MG63 (cell line): Measurements from ENCODE around the gene CST5. TPM values are rescaled to one million over a fixed set of nuclear protein-coding genes. Genes with fewer than 3 reads are reported as not detected.
"Not testable (repeated sequence)": the region's sequence is repeated elsewhere in the genome, so short reads cannot be mapped to it uniquely, and the experiment has no call there.

Experiments used
- DNase-seq: peaks from one replicate; pipeline ENCODE4 v3.0.0-alpha.2; 2020
- H3K27me3 ChIP-seq: fragments of 250-450 bp; sonication (Bioruptor Pico); 2 replicates; pipeline ENCODE4 v1.5.1; 2020; ENCODE audit warnings: mild to moderate bottlenecking, moderate library complexity
- H3K36me3 ChIP-seq: fragments of 250-450 bp; sonication (Bioruptor Pico); 2 replicates; pipeline ENCODE4 v1.5.1; 2020; ENCODE audit warnings: mild to moderate bottlenecking, moderate library complexity
- H3K4me3 ChIP-seq: fragments of 250-450 bp; sonication (Bioruptor Pico); 2 replicates; pipeline ENCODE4 v1.5.1; 2020; ENCODE audit warnings: mild to moderate bottlenecking, moderate library complexity
- H3K9me3 ChIP-seq: fragments of 250-450 bp; sonication (Bioruptor Pico); 2 replicates; pipeline ENCODE4 v1.5.1; 2020; ENCODE audit warnings: mild to moderate bottlenecking, moderate library complexity
- total RNA-seq: library from RNA; depleted of rRNA; stranded (reverse); fragments of >200 nt; shearing (Covaris generic); gene quantifications from 2 replicates; pipeline ENCODE4 v1.2.3, GENCODE V29; 2014; ENCODE audit warnings: low replicate concordance

CST5 gene
- total RNA-seq, 1 experiment from 2014 or later = not detected

GRCh38 chr20:23910210-23910609 is 30.7 kb upstream of the CST5 start:
- no peaks in the 10 kb centered on the region for H3K9me3 ChIP-seq
- H3K27me3 ChIP-seq = no peaks in the 10 kb centered on the region
- H3K36me3 ChIP-seq = no peaks in the 10 kb centered on the region
- no peak for DNase-seq
- H3K4me3 ChIP-seq = no peak overlapping the region

- Histone ChIP-seq H3K36me3 (no peaks in the 10 kb centered on the region), H3K27me3 (no peaks in the 10 kb centered on the region), H3K4me3 (no peak overlapping the region), H3K9me3 (no peaks in the 10 kb centered on the region)
- DNase-seq = no peak
These were observed 29.8 kb upstream of the CST5 start for GRCh38 chr20:23909390-23909789.

GRCh38 chr20:23907579-23907978 is 28.0 kb upstream of the CST5 start:
- Histone ChIP-seq H3K4me3 (no peak overlapping the region), H3K27me3 (no peaks in the 10 kb centered on the region), H3K36me3 (no peaks in the 10 kb centered on the region), H3K9me3 (no peaks in the 10 kb centered on the region)
- DNase-seq = no peak

- H3K9me3 ChIP-seq, DNase-seq, H3K36me3 ChIP-seq, H3K27me3 ChIP-seq, H3K4me3 ChIP-seq: not testable (repeated sequence)
These were observed 22.8 kb upstream of the CST5 start for GRCh38 chr20:23902396-23902795.

GRCh38 chr20:23890867-23891266 is 11.3 kb upstream of the CST5 start:
- not testable (repeated sequence) for DNase-seq, H3K4me3 ChIP-seq, H3K9me3 ChIP-seq, H3K36me3 ChIP-seq, H3K27me3 ChIP-seq

GRCh38 chr20:23889775-23890187 is 10.2 kb upstream of the CST5 start:
- DNase-seq = peak; percentile 22
- no peaks in the 10 kb centered on the region for H3K36me3 ChIP-seq
- H3K4me3 ChIP-seq = no peak overlapping the region
- H3K27me3 ChIP-seq = no peaks in the 10 kb centered on the region
- H3K9me3 ChIP-seq = no peaks in the 10 kb centered on the region

- DNase-seq = no peak
- H3K4me3 ChIP-seq = no peak overlapping the region
- H3K27me3 ChIP-seq = no peaks in the 10 kb centered on the region
- H3K36me3 ChIP-seq = no peaks in the 10 kb centered on the region
- no peaks in the 10 kb centered on the region for H3K9me3 ChIP-seq
These were observed 8.3 kb upstream of the CST5 start for GRCh38 chr20:23887856-23888255.

- H3K36me3 ChIP-seq = no peaks in the 10 kb centered on the region
- DNase-seq = no peak
- H3K9me3 ChIP-seq = no peaks in the 10 kb centered on the region
- H3K4me3 ChIP-seq = no peak overlapping the region
- no peaks in the 10 kb centered on the region for H3K27me3 ChIP-seq
These were observed 5.2 kb upstream of the CST5 start for GRCh38 chr20:23884771-23885162.

- H3K36me3 ChIP-seq = no peaks in the 10 kb centered on the region
- no peak overlapping the region for H3K4me3 ChIP-seq
- no peaks in the 10 kb centered on the region for H3K27me3 ChIP-seq
- DNase-seq = no peak
- no peaks in the 10 kb centered on the region for H3K9me3 ChIP-seq
These were observed 4.7 kb upstream of the CST5 start for GRCh38 chr20:23884136-23884770.

GRCh38 chr20:23881371-23881770 is 1.8 kb upstream of the CST5 start:
- no peak for DNase-seq
- Histone ChIP-seq H3K36me3 (no peaks in the 10 kb centered on the region), H3K9me3 (no peaks in the 10 kb centered on the region), H3K27me3 (no peaks in the 10 kb centered on the region), H3K4me3 (no peak overlapping the region)

- Histone ChIP-seq H3K36me3 (no peaks in the 10 kb centered on the region), H3K27me3 (no peaks in the 10 kb centered on the region), H3K4me3 (no peak overlapping the region), H3K9me3 (no peaks in the 10 kb centered on the region)
- DNase-seq = no peak
These were observed 869 bp upstream of the CST5 start for GRCh38 chr20:23880417-23880816.

- Histone ChIP-seq H3K27me3 (no peaks in the 10 kb centered on the region), H3K9me3 (no peaks in the 10 kb centered on the region), H3K4me3 (no peak overlapping the region), H3K36me3 (no peaks in the 10 kb centered on the region)
- no peak for DNase-seq
These were observed 345 bp upstream of the CST5 start for GRCh38 chr20:23879811-23880374.

- no peaks in the 10 kb centered on the region for H3K9me3 ChIP-seq
- H3K27me3 ChIP-seq = no peaks in the 10 kb centered on the region
- DNase-seq = no peak
- no peak overlapping the region for H3K4me3 ChIP-seq
- no peaks in the 10 kb centered on the region for H3K36me3 ChIP-seq
These were observed 761 bp downstream of the CST5 start for GRCh38 chr20:23878787-23879186.

- H3K9me3 ChIP-seq, H3K27me3 ChIP-seq, H3K4me3 ChIP-seq, H3K36me3 ChIP-seq, DNase-seq: not testable (repeated sequence)
These were observed 1.5 kb downstream of the CST5 start for GRCh38 chr20:23878016-23878542.

GRCh38 chr20:23877524-23877923 is 2.0 kb downstream of the CST5 start:
- H3K36me3 ChIP-seq = no peaks in the 10 kb centered on the region
- DNase-seq = no peak
- no peaks in the 10 kb centered on the region for H3K27me3 ChIP-seq
- H3K4me3 ChIP-seq = no peak overlapping the region
- no peaks in the 10 kb centered on the region for H3K9me3 ChIP-seq

- H3K9me3 ChIP-seq = no peaks in the 10 kb centered on the region
- no peaks in the 10 kb centered on the region for H3K27me3 ChIP-seq
- H3K4me3 ChIP-seq = no peak overlapping the region
- no peak for DNase-seq
- no peaks in the 10 kb centered on the region for H3K36me3 ChIP-seq
These were observed 3.8 kb downstream of the CST5 start for GRCh38 chr20:23875606-23876237.

GRCh38 chr20:23874747-23875146 is 4.8 kb downstream of the CST5 start:
- H3K27me3 ChIP-seq = no peaks in the 10 kb centered on the region
- no peaks in the 10 kb centered on the region for H3K9me3 ChIP-seq
- DNase-seq = no peak
- no peak overlapping the region for H3K4me3 ChIP-seq
- no peaks in the 10 kb centered on the region for H3K36me3 ChIP-seq
